Embryonic facial prominence (tissue), 1 donor: ENCODE data around the gene CEP290.
A peak's percentile ranks its signal among the peaks of the same experiment; 100 is the strongest.

ENCODE experiments used
- DNase-seq: peaks from one replicate; pipeline ENCODE4 v3.0.0-alpha.2; 2016; ENCODE audit errors: extremely low spot score

Gene CEP290

GRCh38 chr12:88141774-88142609 is at the start of gene CEP290, which contains the start of gene TMTC3:
CEP290 (minus strand) TSS chr12:88142088; CDS start chr12:88141307, 781 bp downstream.
TMTC3 (plus strand) TSS chr12:88142307; CDS start chr12:88148316, 6,009 bp downstream.
- peak; percentile 99 for DNase-seq

DNA sequence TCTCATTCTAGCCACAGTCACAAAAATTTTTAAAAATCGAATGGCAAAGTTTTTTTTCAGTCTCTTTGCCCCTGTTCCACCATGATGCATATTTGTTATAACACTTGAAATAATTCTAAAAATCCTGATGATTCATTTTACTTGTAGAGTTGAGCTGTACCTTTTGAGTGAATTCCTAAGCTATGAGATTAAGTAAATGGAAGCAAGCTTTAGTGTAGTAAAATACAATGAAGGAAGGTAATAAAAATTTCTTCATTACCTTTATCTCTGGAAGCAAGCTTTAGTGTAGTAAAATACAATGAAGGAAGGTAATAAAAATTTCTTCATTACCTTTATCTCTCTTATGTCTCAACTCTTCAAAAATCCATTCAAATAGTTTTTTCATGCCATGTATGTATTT is 46.3 kb upstream of the CEP290 start:
- DNase-seq, result no peak

- DNase-seq, result no peak
Observed at GRCh38 chr12:88187571-88187970, 45.7 kb upstream of the CEP290 start.

GRCh38 chr12:88185988-88186387 is 44.1 kb upstream of the CEP290 start:
- DNase-seq, result no peak

DNA sequence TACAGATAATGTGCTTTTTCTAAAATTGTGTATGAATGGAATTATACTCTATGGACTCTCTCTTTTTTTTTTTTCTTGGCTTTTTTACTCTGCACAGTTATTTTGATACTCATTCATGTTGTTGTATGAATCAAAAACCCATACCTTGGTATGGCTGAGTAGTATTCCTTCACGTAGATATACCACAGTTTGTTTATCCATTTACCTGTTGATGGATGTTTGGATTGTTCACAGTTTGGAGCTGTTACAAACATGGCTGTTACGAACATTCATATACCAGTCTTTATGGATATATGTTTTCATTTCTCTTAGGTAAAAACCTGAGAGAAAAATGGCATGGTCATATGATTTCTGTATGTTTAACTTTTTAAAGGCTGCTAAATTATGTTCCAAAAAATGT is 43.4 kb upstream of the CEP290 start:
- no peak for DNase-seq

- no peak for DNase-seq
Observed at GRCh38 chr12:88184196-88184595, 42.3 kb upstream of the CEP290 start.

- DNase-seq, result no peak
Observed at GRCh38 chr12:88182416-88182815, 40.5 kb upstream of the CEP290 start.

DNA sequence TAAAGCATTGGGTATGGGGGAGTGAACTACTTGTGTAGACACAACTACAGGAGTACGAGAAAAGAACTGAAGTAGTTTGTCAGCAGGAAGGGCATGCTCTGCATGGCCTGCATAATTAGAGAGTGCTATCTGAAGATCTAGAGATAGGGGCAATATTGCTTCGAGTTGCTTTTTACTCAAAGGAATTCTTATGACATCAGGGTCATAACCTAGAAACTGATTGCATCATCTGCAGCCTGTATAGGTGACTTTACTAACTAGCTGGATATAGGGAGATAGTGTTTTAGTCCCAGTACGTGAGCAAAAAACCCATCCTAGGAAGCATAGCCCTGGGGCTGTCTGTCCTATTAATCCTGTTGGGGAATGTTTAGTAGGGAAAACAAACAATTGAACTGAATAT is 40.0 kb upstream of the CEP290 start:
- DNase-seq, result no peak

GRCh38 chr12:88179436-88180014 is 37.6 kb upstream of the CEP290 start:
- DNase-seq, result no peak

DNA sequence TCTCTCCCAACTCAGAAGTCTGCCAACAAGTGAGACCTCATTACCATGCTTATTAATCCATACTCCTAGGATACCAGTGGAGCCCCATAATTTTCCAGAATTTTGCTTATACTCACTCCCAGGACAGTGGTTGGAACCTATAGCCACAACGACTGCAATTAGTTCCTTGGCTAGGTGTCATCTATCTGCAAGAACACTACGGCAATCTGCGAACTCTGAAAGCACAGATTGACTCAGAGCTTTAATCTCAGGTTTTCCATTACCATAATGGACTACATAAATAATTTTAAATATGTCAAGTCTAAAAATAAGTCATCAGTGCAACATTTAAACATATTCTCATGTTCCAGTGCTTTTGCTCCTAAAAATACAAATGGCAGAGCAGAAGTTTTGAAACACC is 33.7 kb upstream of the CEP290 start:
- no peak for DNase-seq

DNA sequence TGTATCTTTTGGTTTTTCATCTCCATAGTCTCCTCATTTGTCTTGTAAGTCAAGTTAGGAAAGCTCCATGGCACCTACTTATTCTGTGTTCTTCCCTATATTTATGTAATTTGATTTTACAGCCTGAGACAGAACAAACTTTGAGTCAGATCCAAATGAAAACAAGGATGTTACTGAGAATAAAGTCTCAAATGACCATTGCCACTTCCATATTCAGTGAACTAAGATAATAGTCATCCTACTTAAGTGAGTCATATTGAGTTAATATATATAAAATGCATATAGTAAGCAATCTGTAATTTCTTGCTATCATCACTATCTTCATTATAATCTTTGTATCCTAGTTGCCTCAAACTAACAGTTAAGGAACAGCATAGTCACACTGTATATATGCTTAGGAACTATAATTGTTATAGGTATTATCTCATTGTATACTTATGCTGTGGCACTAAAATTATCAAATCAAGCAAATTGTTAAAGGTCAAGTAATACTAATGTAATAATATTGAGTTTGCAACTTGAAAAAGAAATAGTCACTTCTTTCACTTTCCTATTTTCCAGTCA is 31.0 kb upstream of the CEP290 start:
- DNase-seq, result no peak

- no peak for DNase-seq
Observed at GRCh38 chr12:88167384-88167783, 25.5 kb upstream of the CEP290 start.

- DNase-seq, result no peak
Observed at GRCh38 chr12:88166179-88166578, 24.3 kb upstream of the CEP290 start.

DNA sequence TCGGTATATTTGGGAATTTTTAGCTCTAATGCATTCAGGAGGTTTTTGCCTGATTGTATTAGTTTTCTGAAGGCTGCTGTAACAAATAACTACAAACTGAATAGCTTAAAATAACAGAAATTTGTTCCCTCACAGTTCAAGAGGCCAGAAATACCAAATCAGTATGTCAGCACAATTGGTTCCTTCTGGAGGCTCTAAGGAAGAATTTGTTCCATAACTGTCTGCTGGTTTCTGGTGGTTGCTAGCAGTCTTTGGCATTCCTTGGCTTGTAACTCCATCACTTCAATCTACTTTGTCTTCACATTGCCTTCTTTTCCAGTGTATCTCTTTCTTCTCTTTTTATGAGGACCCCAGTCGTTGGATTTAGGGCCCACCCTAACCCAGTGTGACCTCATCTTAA is 21.5 kb upstream of the CEP290 start:
- DNase-seq, result no peak

- DNase-seq, result no peak
Observed at GRCh38 chr12:88156075-88156654, 14.3 kb upstream of the CEP290 start.

- DNase-seq, result no peak
Observed at GRCh38 chr12:88153959-88154358, 12.1 kb upstream of the CEP290 start.

- no peak for DNase-seq
Observed at GRCh38 chr12:88150063-88150462, 8.2 kb upstream of the CEP290 start.

GRCh38 chr12:88145567-88146505 is 3.9 kb upstream of the CEP290 start:
- no peak for DNase-seq

- no peak for DNase-seq
Observed at GRCh38 chr12:88144546-88145468, 2.9 kb upstream of the CEP290 start.

DNA sequence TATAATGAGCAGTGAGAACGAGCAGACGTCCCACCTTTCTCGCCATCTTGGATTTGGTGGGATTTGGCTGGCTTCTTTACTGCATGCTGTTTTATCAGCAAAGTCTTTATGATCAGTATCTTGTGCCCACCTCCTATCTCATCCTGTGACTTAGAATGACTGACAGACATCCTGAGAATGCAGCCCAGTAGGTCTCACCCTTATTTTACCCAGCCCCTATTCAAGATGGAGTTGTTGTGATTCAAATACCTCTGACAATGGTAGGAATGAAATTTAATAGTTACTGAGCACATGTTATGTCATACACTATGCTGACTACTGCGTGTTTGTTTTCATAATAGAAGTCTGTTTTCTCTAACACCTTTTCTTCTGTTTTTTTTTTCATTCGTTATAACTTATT is 2.1 kb upstream of the CEP290 start:
- DNase-seq, result no peak
